Stimulated activated naive CD8-positive, alpha-beta T cell treated with anti-CD3 and anti-CD28 coated beads, Interleukin-15, amount 100 ng/mL, for 72 hours (primary cell): ENCODE results near the gene SVBP.

Experiments
- ATAC-seq: fragments of 150-1000 bp; cut with Tn5 transposase; 2 replicates; pipeline ENCODE4 v1.10.0; 2021; ENCODE audit warnings: mild to moderate bottlenecking, moderate library complexity
- DNase-seq, 2 donors: peaks; one replicate each; pipeline ENCODE4 v3.0.0; 2021 to 2022
- H3K27ac Mint-ChIP-seq, 2 donors: one replicate each; pipeline ENCODE4 v1.8.0; 2022; ENCODE audit warnings: mild to moderate bottlenecking in 2 of 2, mixed read lengths in 2 of 2, moderate library complexity in 2 of 2
- H3K27me3 Mint-ChIP-seq: one replicate; pipeline ENCODE4 v1.8.0; 2022; ENCODE audit warnings: mixed read lengths
- H3K4me1 Mint-ChIP-seq: one replicate; pipeline ENCODE4 v1.8.0; 2022; ENCODE audit warnings: mild to moderate bottlenecking, mixed read lengths
- H3K4me3 Mint-ChIP-seq, 2 donors: one replicate each; pipeline ENCODE4 v1.8.0; 2022; ENCODE audit warnings: mild to moderate bottlenecking in 2 of 2, mixed read lengths in 2 of 2, moderate library complexity in 1 of 2
- H3K9me3 Mint-ChIP-seq, 2 donors: one replicate each; pipeline ENCODE4 v1.8.0; 2022; ENCODE audit warnings: mixed read lengths in 2 of 2

The SVBP gene

DNA sequence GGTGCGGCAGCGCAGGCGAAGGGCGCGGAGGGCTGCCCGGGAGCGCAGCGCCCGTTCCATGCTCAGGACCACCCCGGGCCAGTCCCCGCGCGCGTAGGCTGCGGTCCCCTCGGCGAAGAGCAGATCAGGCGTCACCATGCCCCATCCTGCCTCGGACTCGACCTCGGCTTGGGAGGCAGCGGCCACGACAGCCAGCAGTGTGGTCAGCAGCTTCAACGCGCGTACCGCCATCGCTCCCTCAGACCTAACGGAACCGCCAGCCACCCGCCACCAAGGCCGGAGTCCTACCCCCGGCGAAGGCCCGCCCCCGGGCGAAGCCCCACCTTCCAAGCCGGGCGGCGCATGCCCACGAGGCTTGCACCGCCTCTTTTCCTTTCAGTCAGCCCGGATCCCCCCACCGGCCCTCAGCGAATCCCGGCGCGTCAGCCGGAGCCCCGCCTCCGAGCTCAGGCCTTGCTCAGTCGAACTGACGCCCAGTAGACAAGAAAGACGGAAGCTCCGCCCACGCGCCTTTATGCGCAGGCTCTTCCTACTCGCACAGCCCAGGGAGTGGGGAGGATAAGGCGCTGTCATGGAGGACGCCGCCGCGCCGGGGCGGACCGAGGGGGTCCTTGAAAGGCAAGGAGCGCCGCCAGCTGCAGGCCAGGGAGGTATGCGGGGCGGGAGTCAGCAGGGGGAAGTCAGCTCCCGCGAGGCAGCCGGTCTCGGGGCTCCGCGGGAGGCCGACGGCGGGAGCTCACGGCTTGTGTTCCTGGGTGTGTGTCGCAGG lies 50.3 kb downstream of the SVBP start, which contains the start of the genes C1orf50 and P3H1:
C1orf50 (plus strand) TSS at position 509 of the 769 bp plus-strand sequence; CDS start at position 572, 63 bp downstream.
P3H1 (minus strand) TSS at position 288 of the 769 bp plus-strand sequence; CDS start at position 231, 57 bp downstream.
- H3K4me3 Mint-ChIP-seq = no peak within 1 kb of the TSS

GRCh38 chr1:42765832-42766740 lies 51.1 kb downstream of the SVBP start:
- Mint-ChIP-seq H3K27me3 (no peaks in the 10 kb centered on the region), H3K27ac (peak overlapping the region; percentile 98), H3K4me1 (peaks cover 40% of the 10 kb centered on the region), H3K9me3 (no peaks in the 10 kb centered on the region), H3K4me3 (no peak overlapping the region)
- ATAC-seq (peak; percentile 44), DNase-seq (peak; percentile 60 to 73)

More for the DNA sequence above, 50.3 kb downstream of the SVBP start, which contains the start of the genes C1orf50 and P3H1:
- Mint-ChIP-seq H3K9me3 (no peaks in the 10 kb centered on the region), H3K4me1 (peaks cover 41% of the 10 kb centered on the region), H3K27me3 (no peaks in the 10 kb centered on the region), H3K27ac (peak within 1 kb of the TSS; percentile 98)
- peak; percentile 99 to 100 for DNase-seq
- peak; percentile 93 for ATAC-seq

GRCh38 chr1:42765269-42765668 lies 51.9 kb downstream of the SVBP start:
- Mint-ChIP-seq H3K27me3 (no peaks in the 10 kb centered on the region), H3K27ac (no peak overlapping the region), H3K4me3 (no peak overlapping the region), H3K4me1 (peaks cover 32% of the 10 kb centered on the region), H3K9me3 (no peaks in the 10 kb centered on the region)
- ATAC-seq (no peak), DNase-seq (no peak)

GRCh38 chr1:42762269-42762668 lies 54.9 kb downstream of the SVBP start:
- Mint-ChIP-seq H3K4me3 (no peak overlapping the region), H3K27me3 (no peaks in the 10 kb centered on the region), H3K4me1 (peaks cover 9% of the 10 kb centered on the region), H3K27ac (no peak overlapping the region), H3K9me3 (no peaks in the 10 kb centered on the region)
- ATAC-seq (no peak), DNase-seq (no peak)

DNA sequence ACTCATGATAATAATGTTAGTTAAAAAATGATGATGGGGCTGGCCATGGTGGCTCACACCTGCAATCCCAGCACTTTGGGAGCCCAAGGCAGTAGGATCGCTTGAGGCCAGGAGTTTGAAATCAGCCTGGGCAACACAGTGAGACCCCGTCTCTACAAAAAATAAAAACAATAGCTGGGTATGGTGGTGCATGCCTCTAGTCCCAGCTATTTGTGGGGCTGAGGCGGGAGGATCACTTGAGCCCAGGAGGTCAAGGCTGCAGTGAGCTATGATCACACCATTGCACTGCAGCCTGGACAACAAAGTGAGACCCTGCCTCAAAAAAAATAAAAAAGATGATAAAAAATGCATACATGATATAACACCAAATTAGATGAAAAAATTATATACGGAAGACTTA lies 55.6 kb downstream of the SVBP start:
- Mint-ChIP-seq H3K27me3 (no peaks in the 10 kb centered on the region), H3K4me1 (peaks cover 9% of the 10 kb centered on the region), H3K9me3 (no peaks in the 10 kb centered on the region), H3K27ac (no peak overlapping the region), H3K4me3 (no peak overlapping the region)
- ATAC-seq (no peak), DNase-seq (no peak)

- no peak overlapping the region for H3K27ac Mint-ChIP-seq
- no peaks in the 10 kb centered on the region for H3K9me3 Mint-ChIP-seq
- peaks cover 9% of the 10 kb centered on the region for H3K4me1 Mint-ChIP-seq
- no peaks in the 10 kb centered on the region for H3K27me3 Mint-ChIP-seq
- no peak overlapping the region for H3K4me3 Mint-ChIP-seq
- ATAC-seq (no peak), DNase-seq (no peak)
These were observed 58.1 kb downstream of the SVBP start for GRCh38 chr1:42759114-42759513.

- no peak for DNase-seq
- Mint-ChIP-seq H3K9me3 (no peaks in the 10 kb centered on the region), H3K4me3 (no peak overlapping the region), H3K27ac (no peak overlapping the region), H3K4me1 (peaks cover 9% of the 10 kb centered on the region), H3K27me3 (no peaks in the 10 kb centered on the region)
- ATAC-seq = no peak
These were observed 58.6 kb downstream of the SVBP start for GRCh38 chr1:42758641-42759040.

GRCh38 chr1:42757892-42758275 lies 59.3 kb downstream of the SVBP start:
- no peak overlapping the region for H3K27ac Mint-ChIP-seq
- no peaks in the 10 kb centered on the region for H3K9me3 Mint-ChIP-seq
- H3K27me3 Mint-ChIP-seq = no peaks in the 10 kb centered on the region
- peaks cover 9% of the 10 kb centered on the region for H3K4me1 Mint-ChIP-seq
- ATAC-seq (no peak), DNase-seq (no peak)
- no peak overlapping the region for H3K4me3 Mint-ChIP-seq
